ENCODE data around the gene TM9SF1.
A peak's percentile ranks its signal among the peaks of the same experiment; 100 is the strongest.

Gene TM9SF1

DNA sequence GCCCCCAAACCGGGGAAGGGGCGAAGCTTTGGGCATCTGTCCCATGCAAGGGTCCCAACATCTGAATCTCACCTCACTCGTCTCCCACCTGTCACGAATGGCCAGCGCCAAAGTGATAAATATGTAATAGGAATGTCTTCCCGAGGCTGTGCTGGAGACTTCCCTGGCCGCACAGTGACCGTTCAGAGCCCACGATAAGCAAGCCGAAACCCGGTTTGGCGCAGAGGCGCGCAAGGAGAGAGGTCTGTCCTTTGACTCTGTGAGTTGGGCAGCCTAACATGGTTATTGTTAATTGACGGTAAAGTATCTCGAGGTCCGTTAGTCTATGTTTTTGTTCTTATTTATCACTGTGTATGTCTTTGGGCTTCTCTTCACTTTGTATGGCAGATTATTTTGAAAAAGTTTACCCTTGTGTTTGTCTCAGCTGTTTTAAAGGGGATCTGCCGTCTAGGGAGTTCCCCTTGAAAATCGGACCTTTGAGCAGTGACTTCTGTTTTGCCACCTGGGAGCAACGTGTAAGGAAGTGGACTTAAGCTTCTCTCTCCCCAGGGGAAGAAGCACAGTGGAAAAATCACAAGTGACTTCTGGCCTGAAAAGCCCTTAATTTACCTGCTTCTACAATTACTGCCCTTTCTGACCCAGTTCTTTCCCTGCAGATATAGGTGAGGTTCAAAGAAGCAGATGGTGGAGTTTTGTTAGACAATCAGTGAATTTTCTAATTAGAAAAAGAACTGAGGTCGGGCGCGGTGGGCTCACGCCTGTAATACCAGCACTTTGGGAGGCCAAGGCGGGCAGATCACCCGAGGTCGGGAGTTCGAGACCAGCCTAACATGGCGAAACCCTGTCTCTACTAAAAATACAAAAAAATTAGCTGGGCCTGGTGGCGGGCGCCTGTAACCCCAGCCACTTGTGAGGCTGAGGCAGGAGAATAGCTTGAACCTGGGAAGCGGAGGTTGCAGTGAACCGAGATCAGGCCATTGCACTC is 1.1 kb upstream of the TM9SF1 start:
- no peak for DNase-seq

DNA sequence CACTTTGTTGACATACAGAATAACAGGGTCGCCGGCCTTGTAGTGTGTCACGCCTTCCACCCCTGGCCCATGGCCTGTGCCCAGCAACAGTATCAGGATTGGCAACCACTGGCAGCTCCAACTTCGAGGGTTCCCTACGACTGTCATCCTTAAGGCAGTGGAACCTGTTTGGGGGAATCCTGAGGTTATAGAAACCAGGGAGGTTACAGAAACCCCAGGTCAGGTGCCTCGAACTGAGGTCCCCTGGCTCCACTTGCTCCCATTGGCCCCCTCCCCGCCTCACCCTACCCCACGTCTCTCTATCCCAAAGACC is 412 bp downstream of the TM9SF1 start:
- no peak for DNase-seq

DNA sequence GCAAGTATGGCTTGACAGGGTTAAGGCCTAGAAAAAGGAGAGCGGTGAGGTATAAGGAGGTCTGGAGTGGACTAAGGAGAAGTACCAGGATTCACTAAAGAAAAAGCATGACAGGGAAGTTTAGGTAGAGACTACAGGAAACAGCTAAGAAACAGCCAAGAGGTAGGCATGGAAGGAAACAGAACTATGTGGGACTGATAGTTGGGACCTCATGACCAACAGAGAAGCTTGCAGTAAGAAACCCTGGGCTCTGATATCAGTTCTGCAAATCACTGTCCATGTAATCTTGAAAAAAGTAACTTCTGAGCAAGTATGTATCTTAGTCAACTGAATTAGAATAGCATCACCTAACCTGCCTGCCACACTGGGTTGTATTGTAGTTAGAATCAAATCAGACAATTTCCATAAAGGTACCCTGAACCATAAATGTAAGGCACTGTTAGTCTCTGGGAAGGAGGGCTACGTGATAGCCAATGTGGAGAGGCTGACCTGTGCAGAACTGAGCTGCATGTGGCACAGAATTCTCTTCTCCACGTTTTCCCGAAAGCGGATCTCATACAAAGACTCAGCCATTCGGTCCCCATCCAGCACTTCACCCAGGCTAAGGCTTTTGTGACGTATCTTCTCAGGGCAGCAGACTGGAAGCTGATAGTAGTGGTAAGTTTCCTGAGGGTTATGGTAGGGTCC is 912 bp downstream of the TM9SF1 start:
- no peak for DNase-seq

- DNase-seq, result no peak
These were observed 2.3 kb downstream of the TM9SF1 start for GRCh38 chr14:24192933-24193332.

DNA sequence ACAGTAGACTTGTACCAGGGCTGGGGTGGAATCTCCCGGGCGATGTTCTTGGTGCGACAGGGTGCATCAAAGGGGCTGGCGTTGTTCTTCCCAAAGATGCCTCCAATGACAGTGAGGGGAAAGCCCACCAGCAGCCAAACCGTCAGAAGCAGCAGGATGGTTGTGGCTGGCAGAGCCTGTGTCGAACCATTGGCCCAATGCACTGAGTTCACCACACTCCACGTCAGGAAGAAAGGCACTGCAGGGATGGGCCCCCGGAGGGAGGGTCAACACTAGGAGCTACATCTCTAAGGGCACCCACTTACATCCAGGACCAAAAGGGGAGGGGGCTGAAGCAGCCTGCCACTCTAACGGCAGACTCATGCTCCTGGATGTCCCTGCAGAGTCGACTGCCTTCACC is 4.8 kb downstream of the TM9SF1 start:
- DNase-seq, result no peak

- no peak for DNase-seq
These were observed 5.8 kb downstream of the TM9SF1 start for GRCh38 chr14:24189460-24189859.

GRCh38 chr14:24189059-24189375 is 6.2 kb downstream of the TM9SF1 start:
- no peak for DNase-seq

- DNase-seq, result peak; percentile 97 to 98
These were observed 6.8 kb downstream of the TM9SF1 start, which contains the start of gene IPO4 for GRCh38 chr14:24188251-24189058. IPO4 (minus strand) TSS chr14:24188816; CDS start chr14:24188787, 29 bp downstream.

DNA sequence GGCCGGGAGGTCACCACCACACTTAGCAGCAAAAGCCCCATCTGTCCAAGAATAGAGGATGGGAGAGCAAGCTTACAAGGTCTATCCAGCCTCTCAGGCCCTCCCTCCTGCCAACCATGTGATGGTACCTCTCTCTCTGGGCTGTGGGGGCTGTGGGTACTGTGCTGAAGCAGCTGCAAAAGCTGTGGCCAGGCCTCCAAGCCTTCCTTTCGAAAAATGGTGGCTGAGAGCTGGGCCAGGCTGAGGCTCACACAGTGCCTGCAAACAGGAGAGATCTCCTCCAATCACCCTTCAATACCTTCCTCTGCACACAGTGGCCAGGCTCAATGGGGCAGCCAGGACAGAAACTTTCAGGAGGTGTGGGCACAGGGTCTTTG is 7.7 kb downstream of the TM9SF1 start:
- no peak for DNase-seq

DNA sequence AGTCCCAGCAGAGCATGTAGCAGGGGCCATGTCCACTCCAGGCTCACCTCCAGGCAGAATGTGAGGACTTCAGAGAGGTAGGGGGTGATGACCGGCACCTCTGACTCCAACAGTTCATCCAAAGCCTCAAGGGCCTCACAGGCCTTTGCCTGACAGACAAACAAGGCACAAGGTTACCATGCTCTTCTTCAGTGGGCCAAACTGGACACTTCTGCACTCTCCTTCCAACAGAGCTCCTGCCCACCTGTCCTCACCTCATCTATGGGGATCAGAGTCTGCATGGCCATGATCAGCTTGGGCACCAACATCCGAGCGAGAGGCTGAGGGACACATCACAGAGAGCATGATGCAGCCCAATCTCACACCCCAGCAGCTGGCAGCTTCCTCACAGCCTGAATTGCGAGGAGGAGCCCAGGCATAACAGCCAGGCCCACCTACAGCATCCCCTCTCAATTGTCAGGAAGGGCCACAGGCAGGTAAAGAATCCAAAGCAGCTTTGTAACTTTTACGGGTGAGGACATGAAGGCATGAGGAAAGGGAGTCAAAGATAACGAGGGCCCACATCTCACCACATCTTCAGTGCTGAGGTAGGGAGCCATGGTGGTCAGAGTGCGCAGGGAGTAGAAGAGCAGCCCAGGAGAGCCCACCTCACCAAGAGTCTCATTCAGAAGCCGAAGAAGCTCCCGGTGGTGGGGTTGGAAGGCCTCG is 8.3 kb downstream of the TM9SF1 start:
- no peak for DNase-seq

DNA sequence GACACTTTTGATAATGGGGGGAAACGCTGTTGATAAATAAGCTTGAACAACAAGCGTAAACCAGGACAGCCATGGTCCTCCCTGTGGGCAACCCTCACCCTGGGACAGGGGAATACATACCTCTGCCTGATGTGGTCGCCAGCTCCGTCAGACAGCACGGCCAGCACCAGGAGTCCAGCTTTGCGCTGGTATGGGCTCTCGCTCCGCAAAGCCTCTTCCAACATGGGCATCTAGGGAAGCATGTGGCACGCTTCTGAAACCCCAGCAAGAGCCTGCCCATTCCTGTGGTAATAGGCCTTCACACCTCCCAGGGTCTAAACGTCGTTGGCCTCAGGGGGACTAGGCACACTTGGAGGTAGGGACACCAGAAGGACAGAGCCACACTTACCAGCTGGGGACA is 9.5 kb downstream of the TM9SF1 start:
- no peak for DNase-seq

GRCh38 chr14:24185026-24185425 is 10.2 kb downstream of the TM9SF1 start:
- no peak for DNase-seq

GRCh38 chr14:24184104-24184970 is 10.9 kb downstream of the TM9SF1 start:
- DNase-seq, result no peak

- DNase-seq, result no peak
These were observed 12.2 kb downstream of the TM9SF1 start for GRCh38 chr14:24183014-24183481.

DNA sequence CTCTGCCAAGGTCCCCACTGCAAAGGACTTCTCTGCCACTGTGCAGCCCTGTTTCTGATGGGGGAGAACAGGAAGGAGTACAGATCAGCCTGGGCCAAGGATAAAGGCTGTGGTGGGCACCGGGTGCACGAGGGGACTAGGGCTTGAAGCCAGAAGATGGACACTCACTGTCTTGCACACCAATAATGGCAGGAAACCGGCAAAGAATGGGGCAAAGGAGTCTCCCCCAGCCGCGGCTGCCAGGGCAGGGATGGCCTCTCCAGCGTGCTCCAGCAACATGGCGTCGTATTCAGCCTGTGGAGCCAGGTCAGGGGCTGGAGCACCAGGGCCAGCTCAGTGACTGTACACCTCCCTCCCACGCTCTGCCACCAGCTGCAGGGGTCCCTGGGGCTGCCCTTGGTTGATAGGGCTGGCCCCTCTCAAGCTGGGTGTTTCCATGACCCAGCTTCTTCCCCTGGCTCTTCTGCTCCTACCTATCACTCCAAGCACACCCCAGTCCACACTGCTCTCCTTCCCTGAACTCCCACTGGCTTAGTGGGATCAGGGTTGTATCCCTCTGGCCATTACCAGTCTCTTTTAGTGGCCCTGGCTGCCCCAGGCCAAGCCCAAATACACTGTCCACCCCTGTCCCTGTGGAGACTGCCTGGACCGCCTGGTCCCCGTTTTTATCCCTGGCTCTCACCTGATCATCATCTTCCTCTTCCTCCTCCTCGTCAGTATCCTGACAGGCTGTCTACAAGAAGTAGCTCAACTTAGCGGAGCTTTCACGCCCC is 12.9 kb downstream of the TM9SF1 start:
- DNase-seq, result no peak

- no peak for DNase-seq
These were observed 13.7 kb downstream of the TM9SF1 start for GRCh38 chr14:24181371-24182077.

DNA sequence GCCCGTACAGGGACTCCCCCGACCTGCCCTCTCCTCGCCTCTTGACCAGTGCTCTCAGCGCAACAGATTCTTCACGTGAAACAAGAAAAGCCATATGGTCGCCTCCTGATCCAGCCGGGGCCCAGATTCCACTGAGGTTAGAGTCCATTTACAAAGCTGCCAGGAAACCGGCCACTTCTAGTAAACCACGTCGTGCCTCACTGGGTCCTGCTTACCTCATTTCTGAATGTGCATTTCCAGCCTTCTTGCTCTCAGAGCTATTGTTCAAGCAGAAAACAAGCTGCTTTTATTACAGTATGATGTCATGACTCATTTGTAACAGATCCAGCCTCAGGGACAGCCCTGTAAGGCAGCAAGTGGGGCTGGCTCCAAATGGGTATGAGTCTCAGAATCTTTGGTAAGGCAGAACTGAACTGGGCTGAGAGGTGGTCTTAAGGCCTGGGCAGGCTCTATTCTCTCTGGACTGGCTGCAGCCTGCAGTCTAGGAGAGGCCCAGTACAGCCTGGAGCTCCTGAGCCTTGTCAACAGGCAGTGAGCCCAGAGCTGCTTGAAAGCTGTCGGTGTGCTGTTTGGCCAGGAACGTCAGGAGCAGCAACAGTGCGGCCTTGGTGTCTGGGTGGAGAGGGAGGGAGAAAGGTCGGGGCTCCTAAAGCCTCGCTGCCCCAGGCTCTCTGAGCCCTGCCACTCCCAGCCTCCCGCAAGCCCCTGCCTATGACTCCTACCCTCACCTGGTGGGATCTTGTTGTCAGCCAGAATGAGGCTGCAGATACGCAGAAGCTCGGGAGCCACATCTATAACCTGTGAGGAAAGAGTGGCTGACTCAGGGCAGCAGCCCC is 15.1 kb downstream of the TM9SF1 start:
- no peak for DNase-seq

DNA sequence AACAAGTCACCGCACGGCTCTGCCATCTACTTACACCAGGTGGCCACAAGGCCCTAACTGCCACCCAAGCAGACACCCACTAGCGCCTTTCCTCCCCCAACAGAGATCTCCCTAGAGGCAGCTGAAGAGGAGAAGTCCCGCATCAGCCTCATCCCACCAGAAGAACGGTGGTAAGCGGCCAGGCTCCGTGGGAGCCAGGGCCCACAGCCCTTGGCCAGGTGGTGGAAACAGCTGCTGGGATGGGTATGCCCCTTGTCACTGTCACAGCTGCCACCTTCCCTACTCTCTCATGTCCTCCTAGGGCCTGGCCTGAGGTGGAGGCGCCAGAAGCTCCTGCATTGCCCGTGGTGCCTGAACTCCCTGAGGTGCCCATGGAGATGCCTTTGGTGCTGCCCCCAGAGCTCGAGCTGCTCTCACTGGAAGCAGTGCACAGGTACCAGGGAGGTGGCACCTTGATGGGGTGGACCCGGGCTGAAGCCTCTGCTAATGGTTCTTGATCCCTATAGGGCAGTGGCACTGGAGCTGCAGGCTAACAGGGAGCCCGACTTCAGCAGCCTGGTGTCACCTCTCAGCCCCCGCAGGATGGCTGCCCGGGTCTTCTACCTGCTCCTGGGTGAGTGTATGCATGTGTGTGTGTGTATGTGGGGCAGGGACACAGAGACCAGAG is 15.8 kb downstream of the TM9SF1 start:
- no peak for DNase-seq

Data from NCI-H2081 (cell line).